ENCODE measurements around the gene SURF4. TPM values are rescaled to one million over a fixed set of nuclear protein-coding genes. Genes with fewer than 3 reads are reported as not detected.
A peak's percentile ranks its signal among the peaks of the same experiment; 100 is the strongest.
"Not testable (repeated sequence)": the region's sequence is repeated elsewhere in the genome, so short reads cannot be mapped to it uniquely, and the experiment has no call there.

Gene SURF4
- total RNA-seq, 1 donor: 392 TPM

DNA sequence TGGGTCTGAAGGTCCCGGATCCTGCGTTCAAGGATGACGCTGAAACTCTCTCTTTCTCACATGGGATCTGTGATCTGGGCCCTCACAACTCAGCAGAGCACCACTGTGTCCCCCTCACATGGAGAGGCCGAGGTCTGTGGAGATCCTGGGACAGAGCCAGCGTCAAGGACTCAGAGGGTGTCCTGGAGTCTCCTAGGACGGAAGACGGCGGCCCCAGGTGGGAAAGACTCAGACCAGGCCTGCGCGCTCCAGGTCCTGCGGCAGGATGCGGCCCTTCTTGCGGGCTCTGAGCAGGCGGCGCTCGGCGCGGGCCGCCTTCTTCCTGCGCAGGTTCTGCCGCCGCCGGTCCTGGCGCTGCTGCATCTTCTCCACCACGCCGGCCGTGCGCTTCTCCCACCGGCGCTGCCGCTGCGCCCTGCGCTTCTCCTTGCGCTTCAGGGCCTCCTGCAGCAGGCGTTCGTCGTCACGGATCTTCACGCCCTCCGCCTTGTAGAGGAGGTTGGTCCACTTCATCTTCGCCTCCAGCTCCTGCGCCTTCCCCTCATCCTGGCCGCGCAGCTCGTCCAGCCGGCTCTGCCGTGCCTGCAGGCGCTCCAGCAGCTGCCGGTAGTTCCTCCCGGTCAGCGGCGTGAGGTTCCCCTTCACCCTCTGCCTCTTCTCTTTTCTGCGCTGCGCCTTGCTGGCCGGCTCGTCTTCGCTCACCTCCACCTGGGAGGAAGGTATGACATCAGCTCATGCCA is 44.0 kb downstream of the SURF4 start:
- no peak overlapping the region for H3K4me3 ChIP-seq (ENCODE audit: insufficient read depth, low read length)
- peaks cover 31% of the 10 kb centered on the region for H3K79me2 ChIP-seq (ENCODE audit: insufficient read depth, low read length)
- H2AFZ ChIP-seq (ENCODE audit: low read length): no peak overlapping the region
- peaks cover 21% of the 10 kb centered on the region for H4K20me1 ChIP-seq (ENCODE audit: insufficient read depth, low read length)
- TF ChIP-seq CTCF (IDR thresholded peaks at IDR 0.05; ENCODE audit: extremely low read depth, low read depth, low read length): no peak
- H3K4me1 ChIP-seq (ENCODE audit: insufficient read depth, low read length): peaks cover 13% of the 10 kb centered on the region
- no peaks in the 10 kb centered on the region for H3K9me3 ChIP-seq (ENCODE audit: low read depth, low read length)
- peaks cover 45% of the 10 kb centered on the region for H3K36me3 ChIP-seq (ENCODE audit: insufficient read depth, low read length)
- no peak overlapping the region for H3K27ac ChIP-seq (ENCODE audit: low read depth, low read length)
- H3K4me2 ChIP-seq (ENCODE audit: insufficient read depth, low read length): no peak overlapping the region
- peak; percentile 62 for DNase-seq (ENCODE audit: insufficient read length, low spot score, missing footprints)
- H3K27me3 ChIP-seq (ENCODE audit: insufficient read depth, low read length): no peaks in the 10 kb centered on the region

- no peak for DNase-seq (ENCODE audit: insufficient read length, low spot score, missing footprints)
- H3K36me3 ChIP-seq (ENCODE audit: insufficient read depth, low read length): peaks cover 45% of the 10 kb centered on the region
- H3K4me1 ChIP-seq (ENCODE audit: insufficient read depth, low read length): peaks cover 7% of the 10 kb centered on the region
- peaks cover 21% of the 10 kb centered on the region for H4K20me1 ChIP-seq (ENCODE audit: insufficient read depth, low read length)
- H3K4me2 ChIP-seq (ENCODE audit: insufficient read depth, low read length): no peak overlapping the region
- H3K79me2 ChIP-seq (ENCODE audit: insufficient read depth, low read length): peaks cover 31% of the 10 kb centered on the region
- TF ChIP-seq CTCF (IDR thresholded peaks at IDR 0.05; ENCODE audit: extremely low read depth, low read depth, low read length): no peak
- H3K27me3 ChIP-seq (ENCODE audit: insufficient read depth, low read length): no peaks in the 10 kb centered on the region
- no peak overlapping the region for H3K4me3 ChIP-seq (ENCODE audit: insufficient read depth, low read length)
- H3K9me3 ChIP-seq (ENCODE audit: low read depth, low read length): no peaks in the 10 kb centered on the region
- no peak overlapping the region for H3K27ac ChIP-seq (ENCODE audit: low read depth, low read length)
- H2AFZ ChIP-seq (ENCODE audit: low read length): no peak overlapping the region
Measured at GRCh38 chr9:133331221-133331620, 44.6 kb downstream of the SURF4 start.

- not testable (repeated sequence) for H3K4me2 ChIP-seq (ENCODE audit: insufficient read depth, low read length); H2AFZ ChIP-seq (ENCODE audit: low read length); H3K27me3 ChIP-seq (ENCODE audit: insufficient read depth, low read length); DNase-seq (ENCODE audit: insufficient read length, low spot score, missing footprints); H3K4me1 ChIP-seq (ENCODE audit: insufficient read depth, low read length); H3K4me3 ChIP-seq (ENCODE audit: insufficient read depth, low read length); H3K27ac ChIP-seq (ENCODE audit: low read depth, low read length); H3K9me3 ChIP-seq (ENCODE audit: low read depth, low read length)
- peaks cover 16% of the 10 kb centered on the region for H3K79me2 ChIP-seq (ENCODE audit: insufficient read depth, low read length)
- TF ChIP-seq CTCF (IDR thresholded peaks at IDR 0.05; ENCODE audit: extremely low read depth, low read depth, low read length): peak; percentile 46
- H3K36me3 ChIP-seq (ENCODE audit: insufficient read depth, low read length): peaks cover 44% of the 10 kb centered on the region
- peaks cover 20% of the 10 kb centered on the region for H4K20me1 ChIP-seq (ENCODE audit: insufficient read depth, low read length)
Measured at GRCh38 chr9:133329306-133330156, 46.3 kb downstream of the SURF4 start.

Measured in osteoblast (primary cell).